ENCODE measurements around the gene ELP2. TPM values are rescaled to one million over a fixed set of nuclear protein-coding genes. Genes with fewer than 3 reads are reported as not detected.

Gene ELP2
- total RNA-seq, 1 experiment from 2014 or later: 54.2 TPM

DNA sequence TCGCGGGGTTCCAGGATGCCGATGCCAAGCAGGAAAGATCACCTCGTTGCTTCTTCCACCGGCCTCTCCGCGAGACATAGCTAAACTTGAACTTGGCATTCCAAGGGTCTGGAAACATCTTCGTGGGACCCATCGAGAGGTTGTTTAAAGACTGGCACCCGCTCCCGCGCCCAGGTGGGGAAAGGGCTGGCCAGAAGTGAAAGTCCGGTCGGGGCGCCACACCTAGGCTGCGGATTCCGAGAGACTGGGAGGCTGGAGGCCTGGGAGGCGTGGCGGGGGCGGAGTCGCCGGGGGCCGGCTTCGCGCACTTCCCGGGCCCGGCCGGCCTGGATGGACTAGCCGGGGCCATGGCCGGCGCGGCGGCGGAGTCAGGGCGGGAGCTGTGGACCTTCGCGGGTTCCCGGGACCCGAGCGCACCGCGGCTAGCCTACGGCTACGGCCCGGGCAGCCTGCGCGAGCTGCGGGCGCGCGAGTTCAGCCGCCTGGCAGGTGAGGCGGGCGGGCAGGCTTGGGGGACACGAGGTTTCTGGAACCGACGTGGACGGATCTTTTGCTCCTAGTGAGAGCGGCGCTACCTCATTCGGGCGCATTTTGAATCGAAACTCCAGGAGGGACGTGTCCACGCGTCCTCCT, 57.6 kb downstream of the ELP2 start, which contains the start of gene MOCOS:
Gene MOCOS, plus strand, starts transcription at position 305 of the 633 bp plus-strand sequence. Its CDS starts 43 bp downstream, at position 348.
- ChIA-PET POLR2A (ENCODE audit: unreplicated experiment) (no interaction called here), CTCF (no interaction called here)
- H3K9me2 ChIP-seq (ENCODE audit: insufficient read depth): no peaks in the 10 kb centered on the region
- no peaks in the 10 kb centered on the region for H3K27me3 ChIP-seq (ENCODE audit: insufficient read depth, low read depth)
- TF ChIP-seq CTCF (conservative IDR thresholded peaks at IDR 0.05): no peak
- TF ChIP-seq EZH2 (IDR thresholded peaks at IDR 0.05; ENCODE audit: low read depth): no peak
- H3K36me3 ChIP-seq (ENCODE audit: low read depth): peaks cover 21% of the 10 kb centered on the region
- peaks cover 21% of the 10 kb centered on the region for H3K4me1 ChIP-seq (replicated peaks; ENCODE audit: insufficient read depth)
- no peaks in the 10 kb centered on the region for H3K9me3 ChIP-seq (ENCODE audit: insufficient read depth, low read depth)
- H3F3A ChIP-seq (ENCODE audit: insufficient read depth, low read depth): 0 out of 2 replicates have a peak, but pooled peaks cover 3% of the 10 kb centered on the region
- H3K4me2 ChIP-seq: peak within 1 kb of the TSS; percentile 82
- H3K79me2 ChIP-seq (ENCODE audit: low read depth): peaks cover 49% of the 10 kb centered on the region
- H3K4me3 ChIP-seq: peak within 1 kb of the TSS; percentile 85
- peaks cover 5% of the 10 kb centered on the region; the same call in 1 of the 2 replicates for H4K20me1 ChIP-seq (ENCODE audit: insufficient read depth)
- intact Hi-C loops (cut with micrococcal nuclease; ENCODE audit: unreplicated experiment): no loop called here
- peak within 1 kb of the TSS; percentile 98 for H3K27ac ChIP-seq
- peak; percentile 63 to 86 for DNase-seq
- peak within 1 kb of the TSS; percentile 82 for H2AFZ ChIP-seq
- no TSS peak for BruUV-seq (replicated peaks)

GRCh38 chr18:36187826-36188721, 58.4 kb downstream of the ELP2 start:
- Histone ChIP-seq H4K20me1 (ENCODE audit: insufficient read depth) (peaks cover 11% of the 10 kb centered on the region; the same call in 1 of the 2 replicates), H3F3A (ENCODE audit: insufficient read depth, low read depth) (0 out of 2 replicates have a peak, but pooled peaks cover 3% of the 10 kb centered on the region), H3K36me3 (ENCODE audit: low read depth) (peaks cover 21% of the 10 kb centered on the region), H3K4me1 (replicated peaks; ENCODE audit: insufficient read depth) (peaks cover 21% of the 10 kb centered on the region), H3K9me2 (ENCODE audit: insufficient read depth) (no peaks in the 10 kb centered on the region), H3K79me2 (ENCODE audit: low read depth) (peaks cover 52% of the 10 kb centered on the region), H3K4me3 (peak overlapping the region; percentile 85), H3K27me3 (ENCODE audit: insufficient read depth, low read depth) (no peaks in the 10 kb centered on the region), H2AFZ (peak overlapping the region; percentile 82), H3K27ac (peak overlapping the region; percentile 98), H3K9me3 (ENCODE audit: insufficient read depth, low read depth) (no peaks in the 10 kb centered on the region), H3K4me2 (peak overlapping the region; percentile 82)
- ChIA-PET POLR2A (ENCODE audit: unreplicated experiment) (interaction anchor here (0.7 kb wide), 1 partner anchor 346 kb away, joined by 4 read pairs; no protein-coding TSS in a partner anchor), CTCF (no interaction called here)
- BruUV-seq (replicated peaks): TSS peak; percentile 27
- TF ChIP-seq EZH2 (IDR thresholded peaks at IDR 0.05; ENCODE audit: low read depth) (no peak), CTCF (conservative IDR thresholded peaks at IDR 0.05) (no peak)
- peak; percentile 58 to 79 for DNase-seq
- intact Hi-C loops (cut with micrococcal nuclease; ENCODE audit: unreplicated experiment): no loop called here

GRCh38 chr18:36188916-36189315, 59.2 kb downstream of the ELP2 start:
- peaks cover 55% of the 10 kb centered on the region for H3K79me2 ChIP-seq (ENCODE audit: low read depth)
- BruUV-seq (replicated peaks): no TSS peak
- peak overlapping the region; percentile 85 for H3K4me3 ChIP-seq
- DNase-seq: peak in 1 of 2 experiments; percentile 56
- H4K20me1 ChIP-seq (ENCODE audit: insufficient read depth): peaks cover 13% of the 10 kb centered on the region; the same call in 1 of the 2 replicates
- H3K27me3 ChIP-seq (ENCODE audit: insufficient read depth, low read depth): no peaks in the 10 kb centered on the region
- no peak overlapping the region for H2AFZ ChIP-seq
- H3F3A ChIP-seq (ENCODE audit: insufficient read depth, low read depth): peaks cover 7% of the 10 kb centered on the region; the same call in 1 of the 2 replicates
- H3K9me2 ChIP-seq (ENCODE audit: insufficient read depth): no peaks in the 10 kb centered on the region
- intact Hi-C loops (cut with micrococcal nuclease; ENCODE audit: unreplicated experiment): no loop called here
- ChIA-PET POLR2A (ENCODE audit: unreplicated experiment) (no interaction called here), CTCF (no interaction called here)
- peak overlapping the region; percentile 82 for H3K4me2 ChIP-seq
- H3K27ac ChIP-seq: peak overlapping the region; percentile 98
- TF ChIP-seq CTCF (conservative IDR thresholded peaks at IDR 0.05) (no peak), EZH2 (IDR thresholded peaks at IDR 0.05; ENCODE audit: low read depth) (no peak)
- peaks cover 21% of the 10 kb centered on the region for H3K4me1 ChIP-seq (replicated peaks; ENCODE audit: insufficient read depth)
- H3K36me3 ChIP-seq (ENCODE audit: low read depth): peaks cover 27% of the 10 kb centered on the region
- no peaks in the 10 kb centered on the region for H3K9me3 ChIP-seq (ENCODE audit: insufficient read depth, low read depth)
